ENCODE data around the gene TRPM6. TPM values are rescaled to one million over a fixed set of nuclear protein-coding genes. Genes with fewer than 3 reads are reported as not detected.

Gene TRPM6
- total RNA-seq, 1 experiment from 2014 or later: 0.57 TPM

DNA sequence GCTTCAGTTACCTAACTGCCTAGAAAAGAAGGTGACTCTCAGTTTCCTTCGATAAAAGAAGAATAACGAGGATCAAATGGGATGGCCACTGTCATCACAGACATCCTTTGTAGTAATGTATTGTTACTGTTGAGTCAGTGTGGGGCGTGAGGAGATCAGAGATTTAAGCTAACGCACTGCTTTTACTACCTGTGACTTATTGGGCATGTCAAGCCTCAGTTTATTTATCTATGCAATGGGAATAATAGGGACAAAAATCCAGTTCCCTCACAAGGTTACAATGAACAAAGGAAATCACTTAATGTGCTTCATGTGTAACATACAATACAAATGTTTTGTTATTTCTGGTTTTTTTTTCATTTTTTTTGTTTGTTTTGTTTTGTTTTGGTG lies 255 bp upstream of the TRPM6 start:
- no peaks in the 10 kb centered on the region for H3K79me1 ChIP-seq (ENCODE audit: insufficient read depth, low read depth, low read length, poor library complexity, severe bottlenecking)
- H3K18ac ChIP-seq (ENCODE audit: insufficient read length, low read depth, low read length): no peak overlapping the region
- no peak overlapping the region for H3K56ac ChIP-seq (ENCODE audit: insufficient read length, low read depth, low read length)
- H3K14ac ChIP-seq (ENCODE audit: insufficient read depth, low read length): no peak overlapping the region
- Mint-ChIP-seq H3K4me3 (peak overlapping the region; percentile 87 to 92), H3K27ac (0 out of 7 replicates have a peak overlapping the region, but pooled peaks of 1 of the 3 experiments have one; percentile 27), H3K27me3 (ENCODE audit: low read depth) (peaks cover 7% of the 10 kb centered on the region), H3K4me1 (peaks cover 10 to 12% of the 10 kb centered on the region in 2 experiments; a peak in 3 of 4 replicates), H3K9me3 (peaks cover 0 to 3% of the 10 kb centered on the region in 2 experiments; a peak in 1 of 5 replicates), H3K36me3 (ENCODE audit: insufficient read depth in 1 of 3, low read depth in 3 of 3) (no peaks in the 10 kb centered on the region)
- no peak overlapping the region for H4K8ac ChIP-seq (replicated peaks; ENCODE audit: insufficient read length, low read depth, low read length)
- TF ChIP-seq, protein P1, sequence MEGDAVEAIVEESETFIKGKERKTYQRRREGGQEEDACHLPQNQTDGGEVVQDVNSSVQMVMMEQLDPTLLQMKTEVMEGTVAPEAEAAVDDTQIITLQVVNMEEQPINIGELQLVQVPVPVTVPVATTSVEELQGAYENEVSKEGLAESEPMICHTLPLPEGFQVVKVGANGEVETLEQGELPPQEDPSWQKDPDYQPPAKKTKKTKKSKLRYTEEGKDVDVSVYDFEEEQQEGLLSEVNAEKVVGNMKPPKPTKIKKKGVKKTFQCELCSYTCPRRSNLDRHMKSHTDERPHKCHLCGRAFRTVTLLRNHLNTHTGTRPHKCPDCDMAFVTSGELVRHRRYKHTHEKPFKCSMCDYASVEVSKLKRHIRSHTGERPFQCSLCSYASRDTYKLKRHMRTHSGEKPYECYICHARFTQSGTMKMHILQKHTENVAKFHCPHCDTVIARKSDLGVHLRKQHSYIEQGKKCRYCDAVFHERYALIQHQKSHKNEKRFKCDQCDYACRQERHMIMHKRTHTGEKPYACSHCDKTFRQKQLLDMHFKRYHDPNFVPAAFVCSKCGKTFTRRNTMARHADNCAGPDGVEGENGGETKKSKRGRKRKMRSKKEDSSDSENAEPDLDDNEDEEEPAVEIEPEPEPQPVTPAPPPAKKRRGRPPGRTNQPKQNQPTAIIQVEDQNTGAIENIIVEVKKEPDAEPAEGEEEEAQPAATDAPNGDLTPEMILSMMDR (conservative IDR thresholded peaks at IDR 0.05): no peak
- H4K5ac ChIP-seq (ENCODE audit: insufficient read length, low read depth, low read length): no peak overlapping the region
- H2BK12ac ChIP-seq (ENCODE audit: insufficient read length, low read depth, low read length): no peak overlapping the region
- no peak overlapping the region for H2BK120ac ChIP-seq (ENCODE audit: low read depth, low read length, poor library complexity, severe bottlenecking)
- H4K91ac ChIP-seq (ENCODE audit: insufficient read length, low read depth, low read length): no peak overlapping the region
- no peak overlapping the region for H2AK5ac ChIP-seq (ENCODE audit: insufficient read length, low read length)
- H3K23ac ChIP-seq (ENCODE audit: insufficient read length, low read depth, low read length): no peak overlapping the region
- H3K27me3 ChIP-seq (ENCODE audit: insufficient read depth, low read length): no peaks in the 10 kb centered on the region
- H3K23me2 ChIP-seq (ENCODE audit: insufficient read length, low read depth, low read length, poor library complexity, severe bottlenecking): peaks cover 7% of the 10 kb centered on the region
- H2BK20ac ChIP-seq (ENCODE audit: low read depth, low read length, poor library complexity, severe bottlenecking): no peak overlapping the region
- no peaks in the 10 kb centered on the region for H3K79me2 ChIP-seq (ENCODE audit: insufficient read depth, low read length)
- no peak overlapping the region for H3T11ph ChIP-seq (ENCODE audit: low read length)
- H3K9me3 ChIP-seq (ENCODE audit: control insufficient read depth, low read depth, low read length): no peaks in the 10 kb centered on the region
- no peaks in the 10 kb centered on the region for H3K4me1 ChIP-seq (ENCODE audit: insufficient read depth, low read length)
- DNase-seq: no peak
- H3K4me2 ChIP-seq (ENCODE audit: insufficient read depth, insufficient read length, low read length): peak overlapping the region; percentile 74
- no peaks in the 10 kb centered on the region for H4K20me1 ChIP-seq (ENCODE audit: control insufficient read depth, insufficient read depth, insufficient read length)
- no peak overlapping the region for H3K9ac ChIP-seq (ENCODE audit: extremely low read depth, insufficient read length, low read length)
- H2BK15ac ChIP-seq (ENCODE audit: low read depth, low read length): no peak overlapping the region
- no peak overlapping the region for H3K4ac ChIP-seq (ENCODE audit: low read depth, low read length)
- WGBS (ENCODE audit: extremely low coverage, insufficient read length, low lambda C conversion rate): no CpG with 5 or more reads among the region's 4 CpGs
- no peak overlapping the region for H3K27ac ChIP-seq (ENCODE audit: insufficient read length, low read depth, low read length)
- H2AFZ ChIP-seq (ENCODE audit: low read length): no peak overlapping the region
- no peak overlapping the region for H2BK5ac ChIP-seq (ENCODE audit: insufficient read length, low read length)

All from H9 (cell line).